Measurements from ENCODE around the gene PPP1R15A. TPM values are rescaled to one million over a fixed set of nuclear protein-coding genes. Genes with fewer than 3 reads are reported as not detected.

Gene PPP1R15A
- total and polyA plus RNA-seq, 2 of the 8 experiments (the other 6 are each of a cell fraction or from before 2014, with no cell fraction given) = 4.1 to 14.0 TPM

DNA sequence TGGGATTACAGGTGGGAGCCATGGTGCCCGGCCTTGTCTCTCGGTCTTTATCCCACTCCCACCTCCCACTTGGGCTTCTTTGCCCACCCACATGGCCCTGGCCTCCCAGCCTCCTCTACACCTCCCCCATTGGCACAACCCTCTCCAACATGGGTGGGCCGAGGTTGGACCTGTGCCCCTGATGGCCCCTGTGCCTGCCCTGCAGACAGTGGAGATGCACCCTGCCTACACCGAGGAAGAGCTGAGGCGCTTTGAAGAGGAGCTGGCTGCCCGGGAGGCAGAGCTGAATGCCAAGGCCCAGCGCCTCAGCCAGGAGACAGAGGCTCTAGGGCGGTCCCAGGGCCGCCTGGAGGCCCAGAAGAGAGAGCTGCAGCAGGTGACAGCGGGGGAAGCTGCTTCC is 48.7 kb downstream of the PPP1R15A start:
- no peak for DNase-seq (ENCODE audit: low read depth in 1 of 2, low spot score in 2 of 2)
- Histone ChIP-seq H2BK12ac (ENCODE audit: low read depth, low read length) (no peak overlapping the region), H4K91ac (replicated peaks; ENCODE audit: insufficient read length, low read length) (no peak overlapping the region), H3K79me2 (ENCODE audit: control insufficient read depth in 1 of 2, insufficient read depth in 2 of 2, low read length in 2 of 2) (no peaks in the 10 kb centered on the region), H3K9me3 (ENCODE audit: insufficient read depth in 2 of 2, low read depth in 1 of 2, low read length in 1 of 2) (no peaks in the 10 kb centered on the region), H2AK5ac (ENCODE audit: low read depth, low read length) (no peak overlapping the region), H2BK5ac (ENCODE audit: low read depth, low read length) (no peak overlapping the region), H3K27me3 (replicated peaks in 1 of 4; ENCODE audit: control insufficient read depth in 3 of 4, extremely low read depth in 1 of 4, insufficient read depth in 3 of 4, low read length in 3 of 4) (no peaks in the 10 kb centered on the region), H3K23ac (ENCODE audit: insufficient read length) (no peak overlapping the region), H3K27ac (ENCODE audit: low read depth, low read length) (no peak overlapping the region), H4K5ac (ENCODE audit: insufficient read length, low read depth, low read length) (no peak overlapping the region), H2BK15ac (ENCODE audit: low read length) (no peak overlapping the region), H4K20me1 (replicated peaks in 1 of 2; ENCODE audit: control insufficient read depth in 1 of 2, insufficient read depth in 2 of 2, low read length in 2 of 2) (peaks cover 0 to 4% of the 10 kb centered on the region in 2 experiments), H3K9ac (replicated peaks in 1 of 4; ENCODE audit: extremely low read depth in 1 of 4, low read depth in 3 of 4, low read length in 3 of 4) (no peak overlapping the region), H3K4ac (replicated peaks; ENCODE audit: insufficient read length, low read depth, low read length) (no peak overlapping the region), H3K36me3 (ENCODE audit: control insufficient read depth in 2 of 4, insufficient read depth in 4 of 4, low read length in 3 of 4) (peaks cover 0 to 36% (median 10%) of the 10 kb centered on the region in 4 experiments; a peak in 7 of 8 replicates), H4K8ac (ENCODE audit: extremely low read depth, insufficient read depth, low read length) (no peak overlapping the region), H3K79me1 (ENCODE audit: low read depth, low read length) (no peaks in the 10 kb centered on the region), H2BK120ac (replicated peaks; ENCODE audit: low read depth, low read length) (no peak overlapping the region), H3K23me2 (ENCODE audit: low read depth, low read length) (no peaks in the 10 kb centered on the region; the same call in 1 of the 2 replicates), H2AFZ (ENCODE audit: low read length) (no peak overlapping the region), H2BK20ac (ENCODE audit: low read length) (no peak overlapping the region), H3K14ac (ENCODE audit: insufficient read length) (no peak overlapping the region), H3K4me3 (ENCODE audit: extremely low read depth in 1 of 4, insufficient read depth in 2 of 4, low read depth in 3 of 4, low read length in 4 of 4) (no peak overlapping the region), H3K56ac (replicated peaks; ENCODE audit: insufficient read length, low read depth, low read length) (no peak overlapping the region), H3K4me2 (ENCODE audit: insufficient read depth in 1 of 2, low read depth in 2 of 2, low read length in 2 of 2) (no peak overlapping the region), H3K4me1 (replicated peaks in 1 of 4; ENCODE audit: control insufficient read depth in 3 of 4, insufficient read depth in 4 of 4, low read length in 3 of 4) (no peaks in the 10 kb centered on the region), H3K18ac (ENCODE audit: extremely low read depth, low read length) (no peak overlapping the region)
- TF ChIP-seq, protein P1, sequence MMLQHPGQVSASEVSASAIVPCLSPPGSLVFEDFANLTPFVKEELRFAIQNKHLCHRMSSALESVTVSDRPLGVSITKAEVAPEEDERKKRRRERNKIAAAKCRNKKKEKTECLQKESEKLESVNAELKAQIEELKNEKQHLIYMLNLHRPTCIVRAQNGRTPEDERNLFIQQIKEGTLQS (IDR thresholded peaks at IDR 0.05; ENCODE audit: insufficient read depth, low read depth, low read length) = no peak
- no peak for TF ChIP-seq CEBPB (IDR thresholded peaks at IDR 0.05; ENCODE audit: low read depth, low read length)
- no peak for TF ChIP-seq ZNF274 (IDR thresholded peaks at IDR 0.05; ENCODE audit: borderline replicate concordance, extremely low read depth, low read length)
- TF ChIP-seq HDAC2 (IDR thresholded peaks at IDR 0.05; ENCODE audit: borderline replicate concordance in 1 of 2, low read depth in 2 of 2, low read length in 2 of 2) = no peak
- TF ChIP-seq KDM1A (IDR thresholded peaks at IDR 0.05; ENCODE audit: borderline replicate concordance, low read length) = no peak
- TF ChIP-seq KDM5A (IDR thresholded peaks at IDR 0.05; ENCODE audit: low read length) = no peak
- TF ChIP-seq, protein P2, sequence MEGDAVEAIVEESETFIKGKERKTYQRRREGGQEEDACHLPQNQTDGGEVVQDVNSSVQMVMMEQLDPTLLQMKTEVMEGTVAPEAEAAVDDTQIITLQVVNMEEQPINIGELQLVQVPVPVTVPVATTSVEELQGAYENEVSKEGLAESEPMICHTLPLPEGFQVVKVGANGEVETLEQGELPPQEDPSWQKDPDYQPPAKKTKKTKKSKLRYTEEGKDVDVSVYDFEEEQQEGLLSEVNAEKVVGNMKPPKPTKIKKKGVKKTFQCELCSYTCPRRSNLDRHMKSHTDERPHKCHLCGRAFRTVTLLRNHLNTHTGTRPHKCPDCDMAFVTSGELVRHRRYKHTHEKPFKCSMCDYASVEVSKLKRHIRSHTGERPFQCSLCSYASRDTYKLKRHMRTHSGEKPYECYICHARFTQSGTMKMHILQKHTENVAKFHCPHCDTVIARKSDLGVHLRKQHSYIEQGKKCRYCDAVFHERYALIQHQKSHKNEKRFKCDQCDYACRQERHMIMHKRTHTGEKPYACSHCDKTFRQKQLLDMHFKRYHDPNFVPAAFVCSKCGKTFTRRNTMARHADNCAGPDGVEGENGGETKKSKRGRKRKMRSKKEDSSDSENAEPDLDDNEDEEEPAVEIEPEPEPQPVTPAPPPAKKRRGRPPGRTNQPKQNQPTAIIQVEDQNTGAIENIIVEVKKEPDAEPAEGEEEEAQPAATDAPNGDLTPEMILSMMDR (IDR thresholded peaks at IDR 0.05; ENCODE audit: control extremely low read depth in 1 of 3, insufficient read depth in 1 of 3, low read depth in 1 of 3, low read length in 3 of 3) = no peak
- TF ChIP-seq SUZ12 (IDR thresholded peaks at IDR 0.05; ENCODE audit: low read length) = no peak
- POLR2A ChIA-PET (ENCODE audit: partially characterized antibody) = interaction anchor here (0.6 to 1.8 kb wide), 5 partner anchors 10 to 157 kb away, joined by 3 to 6 read pairs (median 3); no protein-coding TSS in a partner anchor
- CTCF ChIA-PET (ENCODE audit: partially characterized antibody) = interaction anchor here (1.2 to 1.3 kb wide), 2 partner anchors 12 to 24 kb away, joined by 3 read pairs; partner anchors contain the start of gene DHDH
- FAIRE-seq = no peak
- WGBS, 2 experiments (ENCODE audit: extremely low coverage in 1 of 2, insufficient coverage in 1 of 2, insufficient read length in 1 of 2, insufficient replicate concordance in 2 of 2, low coverage in 1 of 2, low lambda C conversion rate in 2 of 2, missing lambda C conversion rate in 1 of 2) = 83% methylated on average over 10 of the region's 10 CpGs; no CpG with 5 or more reads in 1 of the 2 experiments

Data from H1 (cell line).